Spleen (tissue), 7 donors: ENCODE data around the gene FOXO6.

Experiments used
- CTCF ChIP-seq, 11 experiments: fragments of 200-600 bp in 7 of 11; fragments of 450-650 bp in 4 of 11; sonication (generic) in 4 of 11; IDR thresholded peaks in 8 of 11; conservative IDR thresholded peaks in 3 of 11; 1 replicate in 7 of 11; 2 replicates in 4 of 11; pipeline versions ENCODE4 v1.4.0 to v1.8.0; 2016 to 2021; ENCODE audit warnings: antibody characterized with exemption in 11 of 11, inconsistent platforms in 4 of 11, mild to moderate bottlenecking in 1 of 11
- POLR2A ChIP-seq, 3 donors: fragments of 450-650 bp; IDR thresholded peaks; one replicate each; pipeline ENCODE4 v1.5.1; 2017; ENCODE audit warnings: antibody characterized with exemption in 3 of 3, mild to moderate bottlenecking in 1 of 3
- POLR2AphosphoS5 ChIP-seq, 3 donors: sonication (generic); formaldehyde crosslinking; IDR thresholded peaks; one replicate each; pipeline ENCODE4 v1.5.1; 2017; ENCODE audit warnings: antibody characterized with exemption in 3 of 3
- donor health status: DM: no; HTN: no; CAD: no; lungs with moderate emphysema.
- donor health status: DM: no; HTN: no; CAD: no.
- donor health status: DM: no; HTN: no; CAD: no.

GRCh38 chr1:41365772-41366454 is 4.7 kb downstream of the FOXO6 start:
- TF ChIP-seq CTCF (IDR thresholded peaks at IDR 0.05 in 8 of 11, conservative IDR thresholded peaks at IDR 0.05 in 3 of 11): no peak
- TF ChIP-seq POLR2AphosphoS5 (IDR thresholded peaks at IDR 0.05): peak in 1 of 3 donors; percentile 6
- no peak for TF ChIP-seq POLR2A (IDR thresholded peaks at IDR 0.05)
